ENCODE results near the gene VASP. TPM values are rescaled to one million over a fixed set of nuclear protein-coding genes. Genes with fewer than 3 reads are reported as not detected.

Gene VASP
- polyA plus RNA-seq, 3 donors: 132 to 154 (median 144) TPM

DNA sequence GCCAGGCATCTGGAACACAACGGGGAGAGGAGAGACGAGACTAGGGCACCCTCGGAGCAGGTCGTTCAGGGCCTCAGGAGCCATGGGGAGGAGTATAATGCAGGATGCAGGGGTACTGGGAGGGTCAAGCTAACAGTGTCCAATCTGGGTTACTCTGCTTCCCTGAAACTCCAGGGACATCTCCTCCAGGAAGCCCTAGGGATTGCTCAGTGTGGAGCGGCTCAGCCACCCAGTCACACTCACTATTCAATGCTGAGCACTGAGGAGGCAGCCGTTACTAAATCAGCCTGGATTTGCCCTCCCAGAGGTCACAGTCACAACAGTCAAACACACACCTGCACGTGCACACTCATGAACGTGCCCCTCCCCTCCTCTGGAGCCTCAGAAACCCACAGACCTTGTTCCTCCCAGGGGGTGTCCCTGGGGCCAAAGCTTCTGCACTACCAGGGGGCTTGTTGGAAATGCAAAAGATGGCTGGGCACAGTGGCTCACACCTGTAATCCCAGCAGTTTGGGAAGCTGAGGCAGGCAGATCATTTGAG is 46.4 kb upstream of the VASP start:
- H3K9me3 Mint-ChIP-seq: peaks cover 0 to 3% (median 0%) of the 10 kb centered on the region in 7 donors
- no peak overlapping the region for H3K4me3 Mint-ChIP-seq
- Histone ChIP-seq H3K27me3 (ENCODE audit: control insufficient read depth in 2 of 2, insufficient read depth in 2 of 2, low read length in 2 of 2) (no peaks in the 10 kb centered on the region), H4K20me1 (ENCODE audit: insufficient read depth, low read length) (no peaks in the 10 kb centered on the region), H3K4me3 (replicated peaks in 1 of 3; ENCODE audit: low read depth in 2 of 3, low read length in 3 of 3) (no peak overlapping the region), H3K9me3 (replicated peaks in 1 of 2; ENCODE audit: control insufficient read depth in 1 of 2, insufficient read depth in 1 of 2, low read length in 2 of 2) (no peaks in the 10 kb centered on the region), H3K36me3 (replicated peaks in 1 of 2; ENCODE audit: control insufficient read depth in 1 of 2, insufficient read depth in 2 of 2, low read length in 2 of 2) (no peaks in the 10 kb centered on the region), H3K4me1 (ENCODE audit: control insufficient read depth in 1 of 2, insufficient read depth in 2 of 2, low read length in 2 of 2) (peaks cover 18 to 27% of the 10 kb centered on the region in 2 donors), H2AFZ (ENCODE audit: insufficient read depth, low read depth, low read length, poor library complexity, severe bottlenecking) (no peak overlapping the region), H3K4me2 (replicated peaks; ENCODE audit: extremely low read depth, low read length, poor library complexity, severe bottlenecking) (no peak overlapping the region), H3K27ac (ENCODE audit: low read depth in 1 of 2, low read length in 2 of 2) (no peak overlapping the region), H3K9ac (ENCODE audit: insufficient read depth, low read length, poor library complexity, severe bottlenecking) (no peak overlapping the region), H3K79me2 (ENCODE audit: insufficient read depth, low read length) (no peaks in the 10 kb centered on the region)
- H3K36me3 Mint-ChIP-seq: peaks cover 0 to 3% of the 10 kb centered on the region in 2 donors
- DNase-seq: no peak
- H3K27ac Mint-ChIP-seq: peak overlapping the region in 2 of 7 donors; percentile 43 to 71
- peaks cover 26% of the 10 kb centered on the region for H3K4me1 Mint-ChIP-seq
- H3K27me3 Mint-ChIP-seq (ENCODE audit: low read depth in 3 of 3): peaks cover 11 to 21% (median 19%) of the 10 kb centered on the region in 3 donors
- TF ChIP-seq, protein P1, sequence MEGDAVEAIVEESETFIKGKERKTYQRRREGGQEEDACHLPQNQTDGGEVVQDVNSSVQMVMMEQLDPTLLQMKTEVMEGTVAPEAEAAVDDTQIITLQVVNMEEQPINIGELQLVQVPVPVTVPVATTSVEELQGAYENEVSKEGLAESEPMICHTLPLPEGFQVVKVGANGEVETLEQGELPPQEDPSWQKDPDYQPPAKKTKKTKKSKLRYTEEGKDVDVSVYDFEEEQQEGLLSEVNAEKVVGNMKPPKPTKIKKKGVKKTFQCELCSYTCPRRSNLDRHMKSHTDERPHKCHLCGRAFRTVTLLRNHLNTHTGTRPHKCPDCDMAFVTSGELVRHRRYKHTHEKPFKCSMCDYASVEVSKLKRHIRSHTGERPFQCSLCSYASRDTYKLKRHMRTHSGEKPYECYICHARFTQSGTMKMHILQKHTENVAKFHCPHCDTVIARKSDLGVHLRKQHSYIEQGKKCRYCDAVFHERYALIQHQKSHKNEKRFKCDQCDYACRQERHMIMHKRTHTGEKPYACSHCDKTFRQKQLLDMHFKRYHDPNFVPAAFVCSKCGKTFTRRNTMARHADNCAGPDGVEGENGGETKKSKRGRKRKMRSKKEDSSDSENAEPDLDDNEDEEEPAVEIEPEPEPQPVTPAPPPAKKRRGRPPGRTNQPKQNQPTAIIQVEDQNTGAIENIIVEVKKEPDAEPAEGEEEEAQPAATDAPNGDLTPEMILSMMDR (IDR thresholded peaks at IDR 0.05): no peak
- intact Hi-C loops (cut with micrococcal nuclease): no loop called here
- WGBS (ENCODE audit: insufficient coverage): 69% methylated on average over 5 of the region's 8 CpGs

DNA sequence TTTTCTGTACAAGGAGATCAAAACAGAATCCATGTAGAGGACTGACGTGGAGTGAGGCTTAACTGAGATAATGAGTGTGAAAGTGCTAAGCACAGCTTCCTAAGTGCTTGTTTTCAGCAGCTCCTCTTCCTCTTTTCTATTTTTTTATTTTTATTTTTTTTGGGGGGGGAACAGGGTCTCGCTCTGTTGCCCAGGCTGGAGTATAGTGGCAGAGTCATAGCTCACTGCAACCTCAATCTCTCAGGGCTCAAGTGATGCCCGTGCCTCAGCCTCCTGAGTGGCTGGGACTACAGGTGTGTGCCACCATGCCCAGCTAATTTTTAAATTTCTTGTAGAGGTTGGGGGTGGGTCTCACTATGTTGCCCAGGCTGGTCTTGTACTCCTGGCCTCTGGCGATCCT is 45.1 kb upstream of the VASP start:
- H3K27me3 Mint-ChIP-seq (ENCODE audit: low read depth in 3 of 3): peaks cover 8 to 26% (median 19%) of the 10 kb centered on the region in 3 donors
- Histone ChIP-seq H3K4me2 (replicated peaks; ENCODE audit: extremely low read depth, low read length, poor library complexity, severe bottlenecking) (no peak overlapping the region), H4K20me1 (ENCODE audit: insufficient read depth, low read length) (no peaks in the 10 kb centered on the region), H2AFZ (ENCODE audit: insufficient read depth, low read depth, low read length, poor library complexity, severe bottlenecking) (no peak overlapping the region), H3K79me2 (ENCODE audit: insufficient read depth, low read length) (no peaks in the 10 kb centered on the region), H3K4me1 (ENCODE audit: control insufficient read depth in 1 of 2, insufficient read depth in 2 of 2, low read length in 2 of 2) (peaks cover 10 to 19% of the 10 kb centered on the region in 2 donors), H3K27me3 (ENCODE audit: control insufficient read depth in 2 of 2, insufficient read depth in 2 of 2, low read length in 2 of 2) (no peaks in the 10 kb centered on the region), H3K36me3 (replicated peaks in 1 of 2; ENCODE audit: control insufficient read depth in 1 of 2, insufficient read depth in 2 of 2, low read length in 2 of 2) (no peaks in the 10 kb centered on the region), H3K27ac (ENCODE audit: low read depth in 1 of 2, low read length in 2 of 2) (no peak overlapping the region), H3K9ac (ENCODE audit: insufficient read depth, low read length, poor library complexity, severe bottlenecking) (no peak overlapping the region), H3K4me3 (replicated peaks in 1 of 3; ENCODE audit: low read depth in 2 of 3, low read length in 3 of 3) (no peak overlapping the region), H3K9me3 (replicated peaks in 1 of 2; ENCODE audit: control insufficient read depth in 1 of 2, insufficient read depth in 1 of 2, low read length in 2 of 2) (no peaks in the 10 kb centered on the region)
- no peak for DNase-seq
- H3K4me1 Mint-ChIP-seq: peaks cover 21% of the 10 kb centered on the region
- intact Hi-C loops (cut with micrococcal nuclease): no loop called here
- peak overlapping the region in 1 of 2 donors; percentile 35 for H3K4me3 Mint-ChIP-seq
- peak overlapping the region in 2 of 7 donors; percentile 8 to 40 for H3K27ac Mint-ChIP-seq
- no CpG with 5 or more reads among the region's 4 CpGs for WGBS (ENCODE audit: insufficient coverage)
- peaks cover 0 to 3% (median 0%) of the 10 kb centered on the region in 7 donors for H3K9me3 Mint-ChIP-seq
- no peaks in the 10 kb centered on the region for H3K36me3 Mint-ChIP-seq
- TF ChIP-seq, protein P1 (IDR thresholded peaks at IDR 0.05): no peak
